Measurements from ENCODE around the gene RASL12.
"Not testable (repeated sequence)": the region's sequence is repeated elsewhere in the genome, so short reads cannot be mapped to it uniquely, and the experiment has no call there.

Gene RASL12, protein sequence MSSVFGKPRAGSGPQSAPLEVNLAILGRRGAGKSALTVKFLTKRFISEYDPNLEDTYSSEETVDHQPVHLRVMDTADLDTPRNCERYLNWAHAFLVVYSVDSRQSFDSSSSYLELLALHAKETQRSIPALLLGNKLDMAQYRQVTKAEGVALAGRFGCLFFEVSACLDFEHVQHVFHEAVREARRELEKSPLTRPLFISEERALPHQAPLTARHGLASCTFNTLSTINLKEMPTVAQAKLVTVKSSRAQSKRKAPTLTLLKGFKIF

DNA sequence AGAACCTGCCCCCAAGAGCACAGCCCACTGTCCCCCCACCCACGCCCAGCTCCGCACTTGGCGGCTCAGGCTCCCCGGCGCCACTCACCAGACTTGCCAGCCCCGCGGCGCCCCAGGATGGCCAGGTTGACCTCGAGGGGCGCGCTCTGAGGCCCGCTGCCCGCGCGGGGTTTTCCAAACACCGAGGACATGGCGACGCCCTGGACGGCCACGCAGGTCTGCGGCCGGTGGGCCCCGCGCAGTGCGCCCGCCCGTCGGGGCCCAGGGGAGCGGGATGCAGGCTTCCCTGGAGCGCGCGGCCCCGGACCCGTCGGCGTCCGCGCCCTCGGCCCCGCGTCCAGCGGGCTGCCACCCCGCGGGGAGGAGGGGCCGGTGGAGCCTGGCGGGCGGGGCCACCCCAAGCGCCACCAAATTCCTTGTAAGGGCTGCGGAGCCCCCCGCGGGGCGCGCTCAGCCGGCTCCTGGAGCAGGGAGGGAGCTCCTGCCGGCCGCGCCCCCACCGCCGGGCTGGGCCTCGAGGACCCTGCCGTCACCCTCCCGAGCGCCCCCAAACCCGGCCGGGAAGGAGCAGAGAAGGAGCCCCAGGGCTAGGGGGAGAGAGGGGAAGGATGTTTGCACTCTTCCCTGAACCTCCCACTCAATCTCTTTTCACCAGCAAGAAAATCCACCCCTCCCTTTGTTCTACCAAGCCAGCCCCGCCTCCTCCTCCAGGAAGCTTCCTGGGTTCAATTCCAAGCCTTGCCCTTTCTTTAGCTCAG is at the start of gene RASL12:
RASL12 (minus strand) TSS at position 347 of the 758 bp plus-strand sequence; CDS start at position 191, 156 bp downstream.
- no peak for DNase-seq

DNA sequence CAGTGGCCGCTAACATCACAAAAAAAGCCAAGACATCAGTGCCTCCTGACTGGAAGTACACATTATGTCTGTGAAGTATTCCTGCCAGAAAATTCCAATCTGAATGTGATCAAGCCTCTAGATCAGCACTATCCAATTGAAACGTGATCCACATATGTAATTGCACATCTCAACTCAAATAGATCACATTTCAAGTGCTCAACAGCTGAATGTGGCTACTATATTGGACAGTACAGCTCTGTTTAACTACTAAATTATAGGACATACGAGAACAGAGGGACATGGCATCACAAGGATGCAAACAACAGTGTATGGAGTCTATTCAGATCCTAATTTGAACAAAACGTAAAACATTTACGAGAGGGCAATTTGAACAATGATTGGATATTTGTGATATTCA is 47.8 kb upstream of the RASL12 start:
- no peak for DNase-seq

DNA sequence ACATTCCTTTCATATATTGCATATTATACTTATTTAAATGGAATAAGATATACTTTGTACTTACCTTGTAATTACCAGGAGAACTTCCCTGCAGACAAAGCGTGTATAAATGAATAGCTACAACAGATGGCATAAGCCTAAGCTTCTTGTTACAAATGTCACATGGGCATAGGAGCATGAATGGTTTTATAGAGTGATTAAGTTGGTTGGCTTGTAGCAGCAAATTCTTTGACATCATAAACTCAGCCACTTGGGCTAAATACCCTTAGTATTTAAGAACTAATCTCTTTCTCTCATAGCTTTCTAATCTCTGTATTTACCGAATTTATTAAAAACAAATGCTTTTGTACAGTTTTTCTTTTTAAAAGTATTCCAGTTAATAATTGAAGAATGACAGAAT is 47.3 kb upstream of the RASL12 start, which contains the start of gene UBAP1L:
UBAP1L (minus strand) TSS at position 115 of the 400 bp plus-strand sequence. CDS start 8,985 bp downstream, outside the sequence.
- no peak for DNase-seq

DNA sequence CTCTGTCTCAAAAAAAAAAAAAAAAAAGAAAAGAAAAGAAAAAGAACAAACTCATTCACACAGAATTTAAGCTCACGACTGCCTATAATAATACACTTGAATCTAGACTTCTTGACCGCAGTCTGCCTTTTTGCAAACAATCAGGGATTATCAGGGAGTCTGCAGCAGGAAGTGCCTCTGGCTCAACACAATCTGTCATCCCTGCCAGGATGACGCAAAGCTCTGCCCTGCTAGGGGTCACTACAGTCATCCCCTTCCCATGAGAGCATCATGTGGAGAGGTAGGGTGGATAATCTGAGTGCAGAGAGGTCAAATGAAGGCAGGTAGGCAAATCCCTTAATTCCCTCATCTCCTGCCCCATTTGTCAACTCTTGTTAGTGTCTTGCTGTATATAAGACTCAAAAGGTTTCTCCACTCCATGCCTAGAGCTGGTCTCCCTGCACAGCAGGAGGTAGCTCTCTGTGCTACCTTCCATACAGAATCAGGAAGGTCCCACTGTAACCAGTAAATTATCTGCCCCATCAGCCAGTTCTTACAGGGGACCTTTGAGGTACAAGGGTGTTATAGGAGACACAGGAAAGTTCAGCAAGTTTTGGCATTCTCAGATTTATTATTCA is 43.0 kb upstream of the RASL12 start:
- DNase-seq: peak; percentile 18

- DNase-seq: no peak
Observed at GRCh38 chr15:65106011-65106590, 38.3 kb upstream of the RASL12 start.

DNA sequence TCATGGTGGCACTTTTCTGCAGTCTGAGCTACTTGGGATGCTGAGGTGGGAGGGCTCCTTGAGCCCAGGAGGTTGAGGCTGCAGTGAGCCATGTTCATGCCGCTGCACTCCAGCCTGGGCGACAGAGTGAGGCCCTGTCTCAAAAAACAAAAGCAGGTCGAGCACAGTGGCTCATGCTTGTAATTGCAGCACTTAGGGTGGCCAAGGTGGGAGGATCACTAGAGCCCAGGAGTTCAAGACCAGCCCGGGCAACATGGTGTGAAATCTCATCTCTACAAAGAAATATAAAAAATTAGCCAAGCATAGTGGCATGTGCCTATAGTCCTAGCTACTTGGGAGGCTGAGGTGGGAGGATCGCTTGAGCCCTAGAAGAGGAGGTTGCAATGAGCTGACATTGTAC is 37.2 kb upstream of the RASL12 start:
- DNase-seq: no peak

DNA sequence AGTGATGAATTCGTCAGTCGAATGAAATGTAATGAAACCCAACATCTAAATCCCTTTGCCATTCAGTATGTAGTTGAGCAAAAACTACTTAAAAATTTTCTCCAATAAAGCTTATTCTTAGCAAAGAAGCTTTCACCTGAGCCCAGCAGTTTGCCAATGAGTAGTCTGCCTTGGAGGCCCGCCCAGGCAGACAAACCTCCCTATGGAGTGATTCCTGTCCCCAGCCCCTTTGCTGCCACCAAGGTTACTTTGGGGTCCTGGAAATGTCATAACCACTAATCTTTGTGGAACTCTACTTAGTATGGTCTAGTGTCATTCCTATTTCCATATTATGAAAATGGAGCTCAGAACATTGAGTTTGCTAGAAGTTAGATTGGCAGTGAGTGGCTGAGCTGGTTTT is 35.1 kb upstream of the RASL12 start:
- DNase-seq: no peak

GRCh38 chr15:65101891-65102708 is 34.3 kb upstream of the RASL12 start:
- DNase-seq: no peak

DNA sequence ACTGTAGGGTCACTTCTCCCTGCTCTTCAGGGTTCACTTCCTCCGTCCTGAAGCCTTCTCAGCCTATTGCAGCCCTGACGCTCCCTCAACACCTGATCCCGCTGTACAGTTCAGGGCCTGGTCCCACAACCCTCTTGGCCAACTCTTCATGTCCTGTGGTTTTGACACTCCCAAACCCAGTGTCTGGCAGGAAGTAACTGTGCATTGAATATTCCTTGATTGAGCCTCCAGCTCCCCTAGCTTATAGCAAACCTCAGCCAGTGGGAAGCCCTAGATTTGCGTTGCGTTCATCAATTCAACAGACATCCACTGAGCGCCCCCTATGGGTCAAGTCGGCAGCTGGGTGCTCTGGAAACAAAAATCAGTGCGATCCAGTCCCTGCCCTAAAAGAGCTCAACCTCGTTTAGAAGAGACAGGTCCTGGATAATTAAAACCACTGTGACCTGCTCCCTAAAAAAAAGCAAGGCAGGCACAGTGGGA is 33.7 kb upstream of the RASL12 start:
- peak; percentile 65 for DNase-seq

DNA sequence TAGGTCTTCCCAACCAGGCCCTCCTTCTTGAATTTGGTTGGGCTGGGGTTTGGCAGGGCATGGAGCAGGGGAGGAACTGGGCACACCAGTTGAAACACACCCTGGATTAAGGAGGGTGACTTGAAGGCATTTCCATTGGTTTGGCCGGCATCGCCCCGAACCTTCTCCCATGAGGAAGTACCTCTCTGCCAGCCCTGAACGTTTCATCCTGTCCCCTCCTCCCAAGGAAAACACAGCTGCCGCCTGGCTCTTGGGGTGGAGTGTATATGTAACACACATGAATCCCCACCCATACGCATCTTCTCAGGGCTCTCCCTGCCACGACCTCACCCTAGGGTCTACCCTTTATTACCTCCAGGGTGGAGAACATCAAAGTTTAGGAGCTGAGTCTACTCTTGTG is 32.7 kb upstream of the RASL12 start:
- DNase-seq: no peak

DNA sequence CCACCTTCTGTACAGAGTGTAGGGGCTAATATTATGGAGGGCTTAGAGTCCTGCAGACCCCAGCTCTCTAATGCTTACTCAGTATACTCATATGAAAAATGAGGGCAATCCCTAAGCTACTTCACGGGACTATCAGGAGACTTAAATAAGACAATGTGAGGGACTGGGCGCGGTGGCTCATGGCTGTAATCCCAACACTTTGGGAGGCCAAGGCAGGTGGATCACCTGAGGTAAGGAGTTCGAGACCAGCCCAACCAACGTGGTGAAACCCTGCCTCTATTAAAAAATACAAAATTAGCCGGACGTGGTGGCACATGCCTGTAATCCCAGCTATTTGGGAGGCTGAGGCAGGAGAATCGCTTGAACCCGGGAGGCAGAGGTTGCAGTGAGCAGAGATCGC is 32.0 kb upstream of the RASL12 start:
- not testable (repeated sequence) for DNase-seq

- DNase-seq: no peak
Observed at GRCh38 chr15:65099336-65099735, 31.5 kb upstream of the RASL12 start.

DNA sequence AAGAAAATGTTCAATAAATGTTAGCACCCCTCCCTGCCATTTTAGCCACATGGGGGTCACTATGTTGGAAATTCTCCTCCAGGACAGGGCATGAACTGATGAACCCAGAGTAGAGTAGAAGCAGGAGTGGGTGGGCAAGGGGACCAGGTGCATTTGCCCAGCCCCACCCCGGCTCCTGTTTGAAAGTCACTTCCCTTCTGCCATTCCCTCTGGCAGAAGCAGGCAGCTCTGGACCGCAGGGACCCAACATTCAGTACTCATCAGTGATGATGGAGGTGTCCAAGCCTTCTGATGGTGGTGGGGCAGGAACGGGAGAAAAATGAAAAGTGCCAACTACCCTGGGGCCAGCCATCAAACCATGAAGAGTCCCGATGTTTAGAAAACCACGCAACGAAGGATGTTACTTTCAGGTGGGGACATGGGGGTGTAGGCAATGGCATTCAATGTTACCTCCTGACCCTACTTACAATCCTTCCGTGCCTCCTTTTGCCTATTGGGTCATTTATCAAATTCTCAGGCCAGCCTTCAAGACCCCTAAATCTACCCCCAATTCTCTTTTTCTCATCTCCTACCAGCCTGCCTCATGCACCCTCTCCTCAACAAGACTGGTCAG is 30.0 kb upstream of the RASL12 start:
- DNase-seq: no peak

GRCh38 chr15:65096481-65097385 is 28.9 kb upstream of the RASL12 start:
- DNase-seq: no peak

- DNase-seq: no peak
Observed at GRCh38 chr15:65095747-65096104, 27.9 kb upstream of the RASL12 start.

GRCh38 chr15:65095011-65095746 is 27.4 kb upstream of the RASL12 start:
- DNase-seq: no peak

GRCh38 chr15:65094294-65094995 is 26.7 kb upstream of the RASL12 start:
- no peak for DNase-seq

GRCh38 chr15:65093793-65094170 is 26.0 kb upstream of the RASL12 start:
- not testable (repeated sequence) for DNase-seq
